Endothelial cell of umbilical vein (primary cell): ENCODE results near the gene WDR31.

ENCODE experiments used
- EZH2 ChIP-seq: IDR thresholded peaks from 2 replicates; pipeline ENCODE4 v1.6.1; 2012; ENCODE audit warnings: borderline replicate concordance, low read depth, mild to moderate bottlenecking, moderate library complexity, low read length, inconsistent platforms; ENCODE audit not compliant: severe bottlenecking
- POLR2A ChIP-seq: IDR thresholded peaks from 2 replicates; pipeline ENCODE4 v1.6.1; 2012; ENCODE audit warnings: low read depth, mild to moderate bottlenecking, control low read depth, low read length
- POLR2AphosphoS5 ChIP-seq: IDR thresholded peaks from 2 replicates; pipeline ENCODE4 v1.6.1; 2012; ENCODE audit warnings: low read depth, mild to moderate bottlenecking, control low read depth, low read length, moderate library complexity; ENCODE audit not compliant: insufficient read depth
- TF ChIP-seq, protein P1 (sequence below), 2 donors: IDR thresholded peaks; 1 replicate in 1 of 2; 2 replicates in 1 of 2; pipeline ENCODE4 v1.5.1; 2011; ENCODE audit warnings: low read length in 2 of 2, mild to moderate bottlenecking in 2 of 2, moderate library complexity in 2 of 2, control low read depth in 1 of 2, inconsistent platforms in 1 of 2, low read depth in 1 of 2; ENCODE audit not compliant: insufficient read depth in 1 of 2; ENCODE audit errors: extremely low read depth in 1 of 2
- TF ChIP-seq, protein P2 (sequence below): IDR thresholded peaks from 2 replicates; pipeline ENCODE4 v1.6.1; 2011; ENCODE audit not compliant: insufficient read depth, insufficient read length

GRCh38 chr9:113352006-113352405 is 11.9 kb upstream of the WDR31 start:
- TF ChIP-seq, protein P1, sequence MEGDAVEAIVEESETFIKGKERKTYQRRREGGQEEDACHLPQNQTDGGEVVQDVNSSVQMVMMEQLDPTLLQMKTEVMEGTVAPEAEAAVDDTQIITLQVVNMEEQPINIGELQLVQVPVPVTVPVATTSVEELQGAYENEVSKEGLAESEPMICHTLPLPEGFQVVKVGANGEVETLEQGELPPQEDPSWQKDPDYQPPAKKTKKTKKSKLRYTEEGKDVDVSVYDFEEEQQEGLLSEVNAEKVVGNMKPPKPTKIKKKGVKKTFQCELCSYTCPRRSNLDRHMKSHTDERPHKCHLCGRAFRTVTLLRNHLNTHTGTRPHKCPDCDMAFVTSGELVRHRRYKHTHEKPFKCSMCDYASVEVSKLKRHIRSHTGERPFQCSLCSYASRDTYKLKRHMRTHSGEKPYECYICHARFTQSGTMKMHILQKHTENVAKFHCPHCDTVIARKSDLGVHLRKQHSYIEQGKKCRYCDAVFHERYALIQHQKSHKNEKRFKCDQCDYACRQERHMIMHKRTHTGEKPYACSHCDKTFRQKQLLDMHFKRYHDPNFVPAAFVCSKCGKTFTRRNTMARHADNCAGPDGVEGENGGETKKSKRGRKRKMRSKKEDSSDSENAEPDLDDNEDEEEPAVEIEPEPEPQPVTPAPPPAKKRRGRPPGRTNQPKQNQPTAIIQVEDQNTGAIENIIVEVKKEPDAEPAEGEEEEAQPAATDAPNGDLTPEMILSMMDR (IDR thresholded peaks at IDR 0.05; ENCODE audit: extremely low read depth in 1 of 2, insufficient read depth in 1 of 2, low read depth in 1 of 2, low read length in 2 of 2): no peak
- TF ChIP-seq, protein P2, sequence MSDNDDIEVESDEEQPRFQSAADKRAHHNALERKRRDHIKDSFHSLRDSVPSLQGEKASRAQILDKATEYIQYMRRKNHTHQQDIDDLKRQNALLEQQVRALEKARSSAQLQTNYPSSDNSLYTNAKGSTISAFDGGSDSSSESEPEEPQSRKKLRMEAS: no peak
- TF ChIP-seq POLR2A (no peak), POLR2AphosphoS5 (no peak), EZH2 (no peak)
